Activated CD4-positive, alpha-beta T cell treated with anti-CD3 and anti-CD28 coated beads, Interleukin-2, amount 50 U/mL, for 48 hours (primary cell): ENCODE data around the gene EYA4.

Experiments used
- DNase-seq, 2 experiments: peaks; one replicate each; pipeline ENCODE4 v3.0.0-alpha.2; 2020

Gene EYA4

GRCh38 chr6:133291671-133292070 lies 50.5 kb downstream of the EYA4 start:
- no peak for DNase-seq

GRCh38 chr6:133297657-133298056 lies 56.5 kb downstream of the EYA4 start:
- no peak for DNase-seq

GRCh38 chr6:133298335-133298734 lies 57.2 kb downstream of the EYA4 start:
- DNase-seq = no peak

- no peak for DNase-seq
Observed at GRCh38 chr6:133298801-133299200, 57.6 kb downstream of the EYA4 start.

- no peak for DNase-seq
Observed at GRCh38 chr6:133300896-133301295, 59.7 kb downstream of the EYA4 start.

GRCh38 chr6:133301835-133302234 lies 60.7 kb downstream of the EYA4 start:
- DNase-seq = no peak

GRCh38 chr6:133306931-133307330 lies 65.8 kb downstream of the EYA4 start:
- DNase-seq = no peak

- DNase-seq = no peak
Observed at GRCh38 chr6:133309579-133309978, 68.4 kb downstream of the EYA4 start.

- DNase-seq = no peak
Observed at GRCh38 chr6:133312006-133312405, 70.8 kb downstream of the EYA4 start.

- no peak for DNase-seq
Observed at GRCh38 chr6:133313068-133313467, 71.9 kb downstream of the EYA4 start.

GRCh38 chr6:133314947-133315346 lies 73.8 kb downstream of the EYA4 start:
- DNase-seq = no peak

- DNase-seq = no peak
Observed at GRCh38 chr6:133315811-133316210, 74.7 kb downstream of the EYA4 start.

GRCh38 chr6:133317704-133318103 lies 76.5 kb downstream of the EYA4 start:
- no peak for DNase-seq

- DNase-seq = no peak
Observed at GRCh38 chr6:133326584-133326983, 85.4 kb downstream of the EYA4 start.

GRCh38 chr6:133333852-133334251 lies 92.7 kb downstream of the EYA4 start:
- DNase-seq = no peak

- no peak for DNase-seq
Observed at GRCh38 chr6:133337308-133337707, 96.2 kb downstream of the EYA4 start.

- no peak for DNase-seq
Observed at GRCh38 chr6:133339543-133340384, 98.6 kb downstream of the EYA4 start.

GRCh38 chr6:133340557-133340956 lies 99.4 kb downstream of the EYA4 start:
- no peak for DNase-seq

GRCh38 chr6:133341607-133342158 lies 100.5 kb downstream of the EYA4 start:
- no peak for DNase-seq

- no peak for DNase-seq
Observed at GRCh38 chr6:133343220-133343619, 102.1 kb downstream of the EYA4 start.

- DNase-seq = no peak
Observed at GRCh38 chr6:133348846-133349245, 107.7 kb downstream of the EYA4 start.

- DNase-seq = no peak
Observed at GRCh38 chr6:133350928-133351327, 109.8 kb downstream of the EYA4 start.

- no peak for DNase-seq
Observed at GRCh38 chr6:133352046-133352445, 110.9 kb downstream of the EYA4 start.

GRCh38 chr6:133353061-133353460 lies 111.9 kb downstream of the EYA4 start:
- no peak for DNase-seq

- DNase-seq = no peak
Observed at GRCh38 chr6:133355922-133356321, 114.8 kb downstream of the EYA4 start.
